GM23338 (cell line): ENCODE data around the gene H2BK1. TPM values are rescaled to one million over a fixed set of nuclear protein-coding genes. Genes with fewer than 3 reads are reported as not detected.

Source experiments
- ATAC-seq: fragments of 200-7000 bp; cut with Tn5 transposase; 3 replicates; pipeline ENCODE4 v1.9.1; 2020
- DNase-seq: peaks from one replicate; pipeline ENCODE4 v3.0.0-alpha.2; 2015; ENCODE audit warnings: low spot score
- H2AFZ ChIP-seq: fragments of 200-600 bp; sonication (generic); 2 replicates; pipeline ENCODE4 v1.8.0; 2016; ENCODE audit warnings: antibody characterized with exemption, mild to moderate bottlenecking, moderate library complexity
- H3F3A ChIP-seq: fragments of 200-600 bp; sonication (generic); replicated peaks from 2 replicates; pipeline ENCODE4 v1.8.0; 2017; ENCODE audit warnings: antibody characterized with exemption, mixed run types, low read depth
- H3K27ac ChIP-seq: fragments of 200-600 bp; sonication (generic); 2 replicates; pipeline ENCODE4 v1.6.1; 2016; ENCODE audit warnings: low read depth
- H3K27me3 ChIP-seq: fragments of 200-600 bp; sonication (generic); 2 replicates; pipeline ENCODE4 v1.8.0; 2016; ENCODE audit warnings: mild to moderate bottlenecking, mixed run types, moderate library complexity; ENCODE audit not compliant: insufficient read depth
- H3K36me3 ChIP-seq: fragments of 200-600 bp; sonication (generic); 2 replicates; pipeline ENCODE4 v1.8.0; 2016; ENCODE audit warnings: mild to moderate bottlenecking; ENCODE audit not compliant: insufficient read depth
- H3K4me1 ChIP-seq: fragments of 200-600 bp; sonication (generic); 2 replicates; pipeline ENCODE4 v1.8.0; 2016; ENCODE audit warnings: mild to moderate bottlenecking, moderate library complexity; ENCODE audit not compliant: insufficient read depth
- H3K4me2 ChIP-seq: fragments of 200-600 bp; sonication (generic); 2 replicates; pipeline ENCODE4 v1.7.1; 2017; ENCODE audit warnings: mixed run types
- H3K4me3 ChIP-seq: fragments of 200-600 bp; sonication (generic); 2 replicates; pipeline ENCODE4 v1.6.1; 2016; ENCODE audit warnings: mixed run types
- H3K79me2 ChIP-seq: fragments of 200-600 bp; sonication (generic); replicated peaks from 2 replicates; pipeline ENCODE4 v1.8.0; 2017; ENCODE audit warnings: mild to moderate bottlenecking; ENCODE audit not compliant: insufficient read depth
- H3K9me2 ChIP-seq: fragments of 200-600 bp; sonication (generic); 2 replicates; pipeline ENCODE4 v1.8.0; 2017; ENCODE audit not compliant: insufficient read depth
- H4K20me1 ChIP-seq: fragments of 200-600 bp; sonication (generic); replicated peaks from 2 replicates; pipeline ENCODE4 v1.8.0; 2017; ENCODE audit warnings: mild to moderate bottlenecking; ENCODE audit not compliant: insufficient read depth
- H3K27ac Mint-ChIP-seq: 2 replicates; pipeline ENCODE4 v1.8.0; 2020; ENCODE audit warnings: inconsistent platforms, mild to moderate bottlenecking, moderate library complexity, mixed read lengths
- H3K27me3 Mint-ChIP-seq: 3 replicates; pipeline ENCODE4 v1.8.0; 2022; ENCODE audit warnings: low read depth, mild to moderate bottlenecking, moderate library complexity, mixed read lengths, inconsistent platforms; ENCODE audit not compliant: insufficient read depth, poor library complexity
- H3K36me3 Mint-ChIP-seq: 3 replicates; pipeline ENCODE4 v1.8.0; 2021; ENCODE audit warnings: low read depth, mild to moderate bottlenecking, inconsistent platforms, moderate library complexity, mixed read lengths
- H3K4me1 Mint-ChIP-seq: 3 replicates; pipeline ENCODE4 v1.8.0; 2020; ENCODE audit warnings: mild to moderate bottlenecking, inconsistent platforms, mixed read lengths
- H3K4me3 Mint-ChIP-seq: 3 replicates; pipeline ENCODE4 v1.8.0; 2021; ENCODE audit warnings: moderate library complexity, mild to moderate bottlenecking, inconsistent platforms, mixed read lengths
- H3K9me3 Mint-ChIP-seq: 3 replicates; pipeline ENCODE4 v1.8.0; 2020; ENCODE audit warnings: moderate library complexity, mild to moderate bottlenecking, inconsistent platforms, mixed read lengths
- CREB1 ChIP-seq: fragments of 250-450 bp; sonication (Bioruptor Pico); IDR thresholded peaks from 2 replicates; pipeline ENCODE4 v1.5.0; 2020; ENCODE audit warnings: low read depth, mild to moderate bottlenecking, moderate library complexity
- CTCF ChIP-seq, 2 experiments: fragments of 200-600 bp in 1 of 2; sonication (generic) in 1 of 2; conservative IDR thresholded peaks; 2 replicates each; pipeline versions ENCODE4 v1.5.1 to v1.6.1; 2016 to 2017; ENCODE audit warnings: antibody characterized with exemption in 2 of 2, low read depth in 2 of 2, mild to moderate bottlenecking in 2 of 2, moderate library complexity in 1 of 2
- ETS1 ChIP-seq: IDR thresholded peaks from 2 replicates; pipeline ENCODE4 v1.6.1; 2016; ENCODE audit warnings: antibody characterized with exemption
- EZH2 ChIP-seq: fragments of 200-600 bp; sonication (generic); IDR thresholded peaks from one replicate; pipeline ENCODE4 v1.8.0; 2017; ENCODE audit warnings: antibody characterized with exemption, mild to moderate bottlenecking, low read depth; ENCODE audit not compliant: unreplicated experiment
- EZH2phosphoT487 ChIP-seq: fragments of 200-600 bp; sonication (generic); IDR thresholded peaks from one replicate; pipeline ENCODE4 v1.8.1; 2018; ENCODE audit warnings: antibody characterized with exemption; ENCODE audit not compliant: unreplicated experiment
- JUNB ChIP-seq: IDR thresholded peaks from one replicate; pipeline ENCODE4 v1.6.1; 2016; ENCODE audit warnings: antibody characterized with exemption; ENCODE audit not compliant: unreplicated experiment
- NANOG ChIP-seq: IDR thresholded peaks from 2 replicates; pipeline ENCODE4 v1.6.1; 2016; ENCODE audit warnings: antibody characterized with exemption, borderline replicate concordance
- POLR2AphosphoS5 ChIP-seq: IDR thresholded peaks from 2 replicates; pipeline ENCODE4 v1.6.1; 2016; ENCODE audit warnings: antibody characterized with exemption, low read depth
- REST ChIP-seq: IDR thresholded peaks from one replicate; pipeline ENCODE4 v1.6.1; 2018; ENCODE audit warnings: antibody characterized with exemption; ENCODE audit not compliant: unreplicated experiment
- STAT1 ChIP-seq: IDR thresholded peaks from one replicate; pipeline ENCODE4 v1.6.1; 2016; ENCODE audit warnings: antibody characterized with exemption; ENCODE audit not compliant: unreplicated experiment
- ZNF114 ChIP-seq: fragments of 250-450 bp; sonication (Bioruptor Pico); IDR thresholded peaks from 2 replicates; pipeline ENCODE4 v1.5.0; 2020; ENCODE audit warnings: mild to moderate bottlenecking, moderate library complexity
- ZNF331 ChIP-seq: fragments of 250-450 bp; sonication (Bioruptor Pico); IDR thresholded peaks from 2 replicates; pipeline ENCODE4 v1.5.0; 2020; ENCODE audit warnings: low read depth, mild to moderate bottlenecking, moderate library complexity
- ZNF462 ChIP-seq: fragments of 250-450 bp; sonication (Bioruptor Pico); IDR thresholded peaks from 2 replicates; pipeline ENCODE4 v1.5.0; 2020; ENCODE audit warnings: mild to moderate bottlenecking, moderate library complexity
- polyA plus RNA-seq: library from polyadenylated mRNA; unstranded; fragments of >200 nt; fragmentation: Nextera tagmentation; extraction: Ambion mirVana; gene quantifications from 2 replicates; pipeline ENCODE4 v1.2.1, GENCODE V29; 2016
- total RNA-seq: library from RNA; depleted of rRNA; stranded (reverse); fragments of >200 nt; shearing (Covaris generic); gene quantifications from 2 replicates; pipeline ENCODE4 v1.2.3, GENCODE V29; 2014

H2BK1 gene
- total and polyA plus RNA-seq, 2 experiments from 2014 or later = not detected

- no peak overlapping the region for H3K27ac Mint-ChIP-seq
- H4K20me1 ChIP-seq = peaks cover 18% of the 10 kb centered on the region; the same call in 1 of the 2 replicates
- no peak overlapping the region for H3K4me2 ChIP-seq
- no peaks in the 10 kb centered on the region for H3K36me3 ChIP-seq
- peaks cover 6% of the 10 kb centered on the region; the same call in 1 of the 2 replicates for H3K4me1 ChIP-seq
- no peaks in the 10 kb centered on the region for H3K27me3 ChIP-seq
- no peak for TF ChIP-seq EZH2
- no peak for TF ChIP-seq ZNF114
- TF ChIP-seq STAT1 = no peak
- no peak for TF ChIP-seq ETS1
- TF ChIP-seq ZNF462 (CRISPR knock-in tag) = no peak
- no peak for TF ChIP-seq ZNF331 (CRISPR knock-in tag)
- TF ChIP-seq REST = no peak
- no peak for TF ChIP-seq CREB1 (CRISPR knock-in tag)
- TF ChIP-seq NANOG = no peak
- no peak for TF ChIP-seq CTCF (conservative IDR thresholded peaks at IDR 0.05; ENCODE audit: low read depth in 2 of 2)
- no peak for TF ChIP-seq POLR2AphosphoS5
- TF ChIP-seq EZH2phosphoT487 = no peak
- TF ChIP-seq JUNB = no peak
- H3K4me1 Mint-ChIP-seq = peaks cover 17% of the 10 kb centered on the region
- ATAC-seq (no peak), DNase-seq (no peak)
- H3K4me3 ChIP-seq = no peak overlapping the region
- no peak overlapping the region for H2AFZ ChIP-seq
- H3K4me3 Mint-ChIP-seq = no peak overlapping the region
- peaks cover 19% of the 10 kb centered on the region for H3K79me2 ChIP-seq
- no peaks in the 10 kb centered on the region for H3K9me3 Mint-ChIP-seq
- peaks cover 17% of the 10 kb centered on the region for H3K36me3 Mint-ChIP-seq
- peaks cover 11% of the 10 kb centered on the region for H3K27me3 Mint-ChIP-seq
- no peak overlapping the region for H3K27ac ChIP-seq
- H3K9me2 ChIP-seq = no peaks in the 10 kb centered on the region
- H3F3A ChIP-seq = no peaks in the 10 kb centered on the region
Measured at GRCh38 chr7:151235091-151235787, 25.0 kb upstream of the H2BK1 start.
